ENCODE measurements around the gene FIBCD1. TPM values are rescaled to one million over a fixed set of nuclear protein-coding genes. Genes with fewer than 3 reads are reported as not detected.

The FIBCD1 gene
- total RNA-seq, 1 experiment from 2014 or later, result 7.1 TPM

DNA sequence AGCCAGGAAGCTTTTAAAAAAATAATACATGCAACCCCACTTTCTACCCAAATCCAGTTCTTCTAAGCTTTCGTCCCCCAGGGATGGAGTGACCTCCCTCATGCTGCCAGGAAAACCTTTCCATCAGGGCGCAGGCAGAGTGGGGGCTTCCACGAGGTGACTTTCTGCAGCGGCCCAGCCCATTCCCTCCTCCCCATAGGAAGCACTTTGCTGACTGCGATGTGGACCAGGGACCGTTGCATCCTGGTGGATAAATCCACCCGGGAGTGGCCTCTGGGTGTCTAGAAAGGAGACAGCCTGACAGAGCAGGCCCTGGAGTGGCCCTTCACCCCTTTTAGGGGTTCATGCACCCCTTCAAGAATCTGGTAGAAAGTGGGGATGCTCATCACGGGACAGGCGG lies 44.0 kb downstream of the FIBCD1 start:
- peak overlapping the region; percentile 36 to 84 (median 64); a peak in 4 of 7 replicates for H3K27ac Mint-ChIP-seq
- DNase-seq, result no peak

More for the DNA sequence above, 44.0 kb downstream of the FIBCD1 start:
- Histone ChIP-seq H3K18ac (ENCODE audit: insufficient read length, low read depth, low read length) (no peak overlapping the region), H3K9me3 (ENCODE audit: control insufficient read depth, low read depth, low read length) (no peaks in the 10 kb centered on the region), H3K27me3 (ENCODE audit: insufficient read depth, low read length) (no peaks in the 10 kb centered on the region), H2BK120ac (ENCODE audit: low read depth, low read length, poor library complexity, severe bottlenecking) (no peak overlapping the region), H3K79me2 (ENCODE audit: insufficient read depth, low read length) (no peaks in the 10 kb centered on the region), H4K5ac (ENCODE audit: insufficient read length, low read depth, low read length) (no peak overlapping the region), H2BK15ac (ENCODE audit: low read depth, low read length) (no peak overlapping the region), H3K27ac (ENCODE audit: insufficient read length, low read depth, low read length) (no peak overlapping the region), H2BK12ac (ENCODE audit: insufficient read length, low read depth, low read length) (no peak overlapping the region), H4K91ac (ENCODE audit: insufficient read length, low read depth, low read length) (no peak overlapping the region), H4K20me1 (ENCODE audit: control insufficient read depth, insufficient read depth, insufficient read length) (no peaks in the 10 kb centered on the region), H3K4me1 (ENCODE audit: insufficient read depth, low read length) (no peaks in the 10 kb centered on the region), H3K23me2 (ENCODE audit: insufficient read length, low read depth, low read length, poor library complexity, severe bottlenecking) (no peaks in the 10 kb centered on the region), H3T11ph (ENCODE audit: low read length) (no peak overlapping the region), H3K9ac (ENCODE audit: extremely low read depth, insufficient read length, low read length) (no peak overlapping the region), H3K56ac (ENCODE audit: insufficient read length, low read depth, low read length) (no peak overlapping the region), H2AFZ (ENCODE audit: low read length) (no peak overlapping the region), H3K23ac (ENCODE audit: insufficient read length, low read depth, low read length) (no peak overlapping the region), H3K14ac (ENCODE audit: insufficient read depth, low read length) (no peak overlapping the region), H4K8ac (replicated peaks; ENCODE audit: insufficient read length, low read depth, low read length) (no peak overlapping the region), H2BK20ac (ENCODE audit: low read depth, low read length, poor library complexity, severe bottlenecking) (no peak overlapping the region), H3K79me1 (ENCODE audit: insufficient read depth, low read depth, low read length, poor library complexity, severe bottlenecking) (no peaks in the 10 kb centered on the region), H2BK5ac (ENCODE audit: insufficient read length, low read length) (no peak overlapping the region), H2AK5ac (ENCODE audit: insufficient read length, low read length) (no peak overlapping the region), H3K4me2 (ENCODE audit: insufficient read depth, insufficient read length, low read length) (no peak overlapping the region), H3K4ac (ENCODE audit: low read depth, low read length) (no peak overlapping the region)
- no peaks in the 10 kb centered on the region; a peak in 1 of 5 replicates for H3K9me3 Mint-ChIP-seq
- H3K27me3 Mint-ChIP-seq (ENCODE audit: low read depth), result peaks cover under 1% of the 10 kb centered on the region; the same call in 1 of the 2 replicates
- peaks cover 2 to 9% of the 10 kb centered on the region in 2 experiments; a peak in 1 of 4 replicates for H3K4me1 Mint-ChIP-seq
- H3K36me3 Mint-ChIP-seq (ENCODE audit: insufficient read depth in 1 of 3, low read depth in 3 of 3), result peaks cover 0 to 15% (median 0%) of the 10 kb centered on the region in 3 experiments; a peak in 4 of 7 replicates
- WGBS (ENCODE audit: extremely low coverage, insufficient read length, low lambda C conversion rate), result no CpG with 5 or more reads among the region's 9 CpGs
- H3K4me3 Mint-ChIP-seq, result no peak overlapping the region
- TF ChIP-seq, protein P1, sequence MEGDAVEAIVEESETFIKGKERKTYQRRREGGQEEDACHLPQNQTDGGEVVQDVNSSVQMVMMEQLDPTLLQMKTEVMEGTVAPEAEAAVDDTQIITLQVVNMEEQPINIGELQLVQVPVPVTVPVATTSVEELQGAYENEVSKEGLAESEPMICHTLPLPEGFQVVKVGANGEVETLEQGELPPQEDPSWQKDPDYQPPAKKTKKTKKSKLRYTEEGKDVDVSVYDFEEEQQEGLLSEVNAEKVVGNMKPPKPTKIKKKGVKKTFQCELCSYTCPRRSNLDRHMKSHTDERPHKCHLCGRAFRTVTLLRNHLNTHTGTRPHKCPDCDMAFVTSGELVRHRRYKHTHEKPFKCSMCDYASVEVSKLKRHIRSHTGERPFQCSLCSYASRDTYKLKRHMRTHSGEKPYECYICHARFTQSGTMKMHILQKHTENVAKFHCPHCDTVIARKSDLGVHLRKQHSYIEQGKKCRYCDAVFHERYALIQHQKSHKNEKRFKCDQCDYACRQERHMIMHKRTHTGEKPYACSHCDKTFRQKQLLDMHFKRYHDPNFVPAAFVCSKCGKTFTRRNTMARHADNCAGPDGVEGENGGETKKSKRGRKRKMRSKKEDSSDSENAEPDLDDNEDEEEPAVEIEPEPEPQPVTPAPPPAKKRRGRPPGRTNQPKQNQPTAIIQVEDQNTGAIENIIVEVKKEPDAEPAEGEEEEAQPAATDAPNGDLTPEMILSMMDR (conservative IDR thresholded peaks at IDR 0.05), result no peak

All from H9 (cell line).